ENCODE results near the gene GOLGB1.

GOLGB1 gene

GRCh38 chr3:121677141-121677540 is 72.4 kb downstream of the GOLGB1 start:
- H3K9ac ChIP-seq (ENCODE audit: low read length) = no peak overlapping the region
- H4K12ac ChIP-seq (ENCODE audit: low read depth, low read length) = no peak overlapping the region
- peak in 1 of 2 donors; percentile 64 for DNase-seq
- H3K79me2 ChIP-seq (ENCODE audit: control insufficient read depth, insufficient read depth, low read length, poor library complexity) = no peaks in the 10 kb centered on the region
- H3K23ac ChIP-seq (ENCODE audit: low read length) = no peak overlapping the region
- H3K4me1 ChIP-seq (ENCODE audit: control insufficient read depth in 1 of 2, insufficient read depth in 2 of 2, low read length in 2 of 2) = no peaks in the 10 kb centered on the region
- H3K4me3 ChIP-seq (ENCODE audit: low read depth, low read length) = no peak overlapping the region
- H2BK5ac ChIP-seq (ENCODE audit: low read depth, low read length, poor library complexity) = no peak overlapping the region
- no peak overlapping the region for H4K8ac ChIP-seq (ENCODE audit: low read depth, low read length)
- no peak overlapping the region for H2AK5ac ChIP-seq (ENCODE audit: low read length)
- no peaks in the 10 kb centered on the region for H3K27me3 ChIP-seq (ENCODE audit: insufficient read depth, low read length)
- H3K4ac ChIP-seq (ENCODE audit: low read depth, low read length) = no peak overlapping the region
- no peak overlapping the region for H4K91ac ChIP-seq (ENCODE audit: low read depth, low read length)
- H3K79me1 ChIP-seq (ENCODE audit: low read length) = no peaks in the 10 kb centered on the region
- peaks cover 5% of the 10 kb centered on the region for H3K9me3 ChIP-seq (ENCODE audit: insufficient read depth, low read depth, low read length)
- H3K4me2 ChIP-seq (ENCODE audit: low read length) = no peak overlapping the region
- H2BK120ac ChIP-seq (ENCODE audit: insufficient read depth, low read length, poor library complexity) = no peak overlapping the region
- H3K27ac ChIP-seq (ENCODE audit: low read depth, low read length) = no peak overlapping the region
- no peak overlapping the region for H3K18ac ChIP-seq (ENCODE audit: low read length)
- H3K36me3 ChIP-seq (ENCODE audit: control insufficient read depth in 1 of 2, insufficient read depth in 2 of 2, low read length in 2 of 2) = peaks cover 10 to 33% of the 10 kb centered on the region in 2 experiments
- no peak overlapping the region for H3K14ac ChIP-seq (ENCODE audit: low read length)
- H2AFZ ChIP-seq (ENCODE audit: insufficient read depth, low read length, poor library complexity) = no peak overlapping the region
- H2BK12ac ChIP-seq (ENCODE audit: low read length) = no peak overlapping the region
- WGBS (ENCODE audit: extremely low coverage, insufficient coverage, insufficient read length) = no CpG with 5 or more reads among the region's 2 CpGs

GRCh38 chr3:121670676-121671075 is 78.9 kb downstream of the GOLGB1 start:
- Histone ChIP-seq H3K27me3 (ENCODE audit: insufficient read depth, low read length) (no peaks in the 10 kb centered on the region), H4K8ac (ENCODE audit: low read depth, low read length) (no peak overlapping the region), H2BK12ac (ENCODE audit: low read length) (no peak overlapping the region), H2AK5ac (ENCODE audit: low read length) (no peak overlapping the region), H3K79me2 (ENCODE audit: control insufficient read depth, insufficient read depth, low read length, poor library complexity) (no peaks in the 10 kb centered on the region), H2BK120ac (ENCODE audit: insufficient read depth, low read length, poor library complexity) (no peak overlapping the region), H3K23ac (ENCODE audit: low read length) (no peak overlapping the region), H3K4me2 (ENCODE audit: low read length) (no peak overlapping the region), H3K4ac (ENCODE audit: low read depth, low read length) (no peak overlapping the region), H3K4me3 (ENCODE audit: low read depth, low read length) (no peak overlapping the region), H3K79me1 (ENCODE audit: low read length) (no peaks in the 10 kb centered on the region), H3K36me3 (ENCODE audit: control insufficient read depth in 1 of 2, insufficient read depth in 2 of 2, low read length in 2 of 2) (peaks cover 9 to 23% of the 10 kb centered on the region in 2 experiments), H3K14ac (ENCODE audit: low read length) (no peak overlapping the region), H4K91ac (ENCODE audit: low read depth, low read length) (no peak overlapping the region), H3K27ac (ENCODE audit: low read depth, low read length) (no peak overlapping the region), H3K9ac (ENCODE audit: low read length) (no peak overlapping the region), H3K4me1 (ENCODE audit: control insufficient read depth in 1 of 2, insufficient read depth in 2 of 2, low read length in 2 of 2) (no peaks in the 10 kb centered on the region), H2BK5ac (ENCODE audit: low read depth, low read length, poor library complexity) (no peak overlapping the region), H3K9me3 (ENCODE audit: insufficient read depth, low read depth, low read length) (no peaks in the 10 kb centered on the region), H3K18ac (ENCODE audit: low read length) (no peak overlapping the region), H2AFZ (ENCODE audit: insufficient read depth, low read length, poor library complexity) (no peak overlapping the region), H4K12ac (ENCODE audit: low read depth, low read length) (no peak overlapping the region)
- DNase-seq = no peak

GRCh38 chr3:121667333-121667732 is 82.2 kb downstream of the GOLGB1 start:
- H3K9me3 ChIP-seq (ENCODE audit: insufficient read depth, low read depth, low read length) = no peaks in the 10 kb centered on the region
- H3K79me2 ChIP-seq (ENCODE audit: control insufficient read depth, insufficient read depth, low read length, poor library complexity) = no peaks in the 10 kb centered on the region
- peaks cover 10 to 32% of the 10 kb centered on the region in 2 experiments for H3K36me3 ChIP-seq (ENCODE audit: control insufficient read depth in 1 of 2, insufficient read depth in 2 of 2, low read length in 2 of 2)
- no peak overlapping the region for H3K4me2 ChIP-seq (ENCODE audit: low read length)
- H2BK12ac ChIP-seq (ENCODE audit: low read length) = no peak overlapping the region
- H2BK5ac ChIP-seq (ENCODE audit: low read depth, low read length, poor library complexity) = no peak overlapping the region
- no peak for DNase-seq
- no peak overlapping the region for H3K27ac ChIP-seq (ENCODE audit: low read depth, low read length)
- no peak overlapping the region for H4K91ac ChIP-seq (ENCODE audit: low read depth, low read length)
- no peak overlapping the region for H2BK120ac ChIP-seq (ENCODE audit: insufficient read depth, low read length, poor library complexity)
- no peak overlapping the region for H4K8ac ChIP-seq (ENCODE audit: low read depth, low read length)
- no peak overlapping the region for H2AFZ ChIP-seq (ENCODE audit: insufficient read depth, low read length, poor library complexity)
- no peaks in the 10 kb centered on the region for H3K79me1 ChIP-seq (ENCODE audit: low read length)
- H3K4me1 ChIP-seq (ENCODE audit: control insufficient read depth in 1 of 2, insufficient read depth in 2 of 2, low read length in 2 of 2) = peaks cover 4 to 9% of the 10 kb centered on the region in 2 experiments
- no peak overlapping the region for H3K4ac ChIP-seq (ENCODE audit: low read depth, low read length)
- no peaks in the 10 kb centered on the region for H3K27me3 ChIP-seq (ENCODE audit: insufficient read depth, low read length)
- WGBS (ENCODE audit: extremely low coverage, insufficient coverage, insufficient read length) = no CpG with 5 or more reads among the region's 4 CpGs
- no peak overlapping the region for H3K23ac ChIP-seq (ENCODE audit: low read length)
- no peak overlapping the region for H2AK5ac ChIP-seq (ENCODE audit: low read length)
- no peak overlapping the region for H3K4me3 ChIP-seq (ENCODE audit: low read depth, low read length)
- H3K18ac ChIP-seq (ENCODE audit: low read length) = no peak overlapping the region
- no peak overlapping the region for H3K14ac ChIP-seq (ENCODE audit: low read length)
- no peak overlapping the region for H4K12ac ChIP-seq (ENCODE audit: low read depth, low read length)
- H3K9ac ChIP-seq (ENCODE audit: low read length) = no peak overlapping the region

- Histone ChIP-seq H3K18ac (ENCODE audit: low read length) (no peak overlapping the region), H4K8ac (ENCODE audit: low read depth, low read length) (no peak overlapping the region), H3K36me3 (ENCODE audit: control insufficient read depth in 1 of 2, insufficient read depth in 2 of 2, low read length in 2 of 2) (peaks cover 10 to 32% of the 10 kb centered on the region in 2 experiments), H2BK12ac (ENCODE audit: low read length) (no peak overlapping the region), H3K4me3 (ENCODE audit: low read depth, low read length) (no peak overlapping the region), H3K4me1 (ENCODE audit: control insufficient read depth in 1 of 2, insufficient read depth in 2 of 2, low read length in 2 of 2) (peaks cover 12 to 17% of the 10 kb centered on the region in 2 experiments), H3K4me2 (ENCODE audit: low read length) (no peak overlapping the region), H3K4ac (ENCODE audit: low read depth, low read length) (no peak overlapping the region), H4K12ac (ENCODE audit: low read depth, low read length) (no peak overlapping the region), H3K27ac (ENCODE audit: low read depth, low read length) (no peak overlapping the region), H3K27me3 (ENCODE audit: insufficient read depth, low read length) (no peaks in the 10 kb centered on the region), H3K9me3 (ENCODE audit: insufficient read depth, low read depth, low read length) (no peaks in the 10 kb centered on the region), H2BK5ac (ENCODE audit: low read depth, low read length, poor library complexity) (no peak overlapping the region), H3K14ac (ENCODE audit: low read length) (no peak overlapping the region), H2AFZ (ENCODE audit: insufficient read depth, low read length, poor library complexity) (no peak overlapping the region), H3K79me1 (ENCODE audit: low read length) (peaks cover 4% of the 10 kb centered on the region), H3K23ac (ENCODE audit: low read length) (no peak overlapping the region), H4K91ac (ENCODE audit: low read depth, low read length) (no peak overlapping the region), H3K9ac (ENCODE audit: low read length) (no peak overlapping the region), H3K79me2 (ENCODE audit: control insufficient read depth, insufficient read depth, low read length, poor library complexity) (peaks cover 2% of the 10 kb centered on the region), H2BK120ac (ENCODE audit: insufficient read depth, low read length, poor library complexity) (no peak overlapping the region), H2AK5ac (ENCODE audit: low read length) (no peak overlapping the region)
- WGBS (ENCODE audit: extremely low coverage, insufficient coverage, insufficient read length) = no CpG with 5 or more reads among the region's 2 CpGs
- no peak for DNase-seq
These were observed 84.1 kb downstream of the GOLGB1 start for GRCh38 chr3:121665488-121665887.
